NCI-H1417 (cell line): ENCODE results near the gene TLN1.
A peak's percentile ranks its signal among the peaks of the same experiment; 100 is the strongest.

ENCODE experiments used
- DNase-seq, 3 experiments: peaks; one replicate each; lab custom pipeline; 2025; lab: John Stamatoyannopoulos, UW

TLN1 gene

GRCh38 chr9:35664531-35665470 lies 67.2 kb downstream of the TLN1 start, which contains the start of gene ARHGEF39:
ARHGEF39 (minus strand) TSS chr9:35665195; CDS start chr9:35665169, 26 bp downstream.
- peak; percentile 75 to 85 (median 80) for DNase-seq

DNA sequence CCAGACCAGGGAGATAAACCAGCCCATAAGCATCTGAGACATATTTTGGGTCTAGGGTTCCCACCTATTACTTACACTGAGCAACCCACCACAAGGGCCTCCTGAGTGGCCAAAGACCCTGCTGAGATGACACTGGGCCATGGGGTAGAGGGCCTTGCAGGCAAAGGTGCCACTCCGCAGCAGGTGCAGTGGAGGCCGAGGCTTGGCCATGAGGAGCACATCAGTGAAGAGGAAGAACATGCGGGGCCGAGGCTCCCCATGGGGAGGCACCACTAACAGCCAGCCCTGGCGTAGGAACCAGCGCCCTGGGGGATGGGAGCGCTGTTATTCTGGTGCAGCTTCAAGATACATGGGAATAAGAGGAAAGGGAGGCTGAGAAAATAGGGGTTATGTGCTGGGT lies 69.6 kb downstream of the TLN1 start:
- DNase-seq = no peak

DNA sequence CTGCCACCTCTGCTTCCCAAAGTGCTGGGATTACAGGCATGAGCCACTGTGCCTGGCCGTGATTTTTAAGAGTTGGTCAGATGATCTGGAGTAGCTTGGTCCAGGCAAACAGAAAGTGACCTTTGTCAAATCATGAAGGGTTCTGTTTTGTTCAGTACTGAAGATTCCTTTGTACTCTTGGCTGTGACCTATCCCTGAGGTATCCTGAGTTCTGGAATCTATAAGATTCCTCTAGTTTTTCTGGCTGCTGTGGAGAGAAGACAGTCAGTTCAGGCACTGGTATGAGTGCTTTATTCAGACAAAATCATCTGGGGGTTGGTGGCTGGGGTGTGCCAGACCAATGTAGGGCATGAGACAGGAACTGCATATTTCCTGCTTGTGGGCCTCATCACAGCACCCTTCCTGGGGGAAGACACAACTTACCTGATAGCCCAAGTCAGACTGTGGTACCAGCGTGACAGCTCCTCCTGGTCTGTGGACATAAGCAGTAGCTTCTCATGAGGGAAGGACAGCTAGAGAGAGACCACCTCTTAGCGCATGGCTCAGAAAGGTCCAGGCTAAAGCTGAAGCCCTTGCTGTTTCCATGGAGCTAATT lies 70.1 kb downstream of the TLN1 start:
- DNase-seq = no peak

- no peak for DNase-seq
These were observed 71.0 kb downstream of the TLN1 start for GRCh38 chr9:35660966-35661415.

DNA sequence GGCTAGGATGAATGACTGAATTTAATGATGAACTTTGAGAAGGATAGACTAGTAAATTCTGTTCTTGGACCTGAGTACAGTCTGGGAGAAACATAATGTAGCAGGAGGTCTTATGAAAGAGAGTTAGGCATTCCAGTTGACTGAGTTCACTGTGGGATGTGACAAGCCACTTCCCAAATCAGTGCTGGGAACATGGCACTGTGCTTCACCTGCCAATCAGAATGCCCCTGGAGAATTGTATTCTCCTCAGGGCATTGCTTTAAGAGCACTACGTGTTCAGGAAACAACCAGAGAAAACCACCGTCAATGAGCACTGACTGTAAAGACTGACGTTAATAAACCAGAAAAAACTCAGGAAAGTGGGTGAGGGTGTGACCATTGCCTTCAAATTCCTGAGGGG lies 72.7 kb downstream of the TLN1 start:
- peak in 1 of 3 experiments; percentile 19 for DNase-seq

GRCh38 chr9:35658968-35659220 lies 73.1 kb downstream of the TLN1 start:
- peak in 1 of 3 experiments; percentile 29 for DNase-seq

DNA sequence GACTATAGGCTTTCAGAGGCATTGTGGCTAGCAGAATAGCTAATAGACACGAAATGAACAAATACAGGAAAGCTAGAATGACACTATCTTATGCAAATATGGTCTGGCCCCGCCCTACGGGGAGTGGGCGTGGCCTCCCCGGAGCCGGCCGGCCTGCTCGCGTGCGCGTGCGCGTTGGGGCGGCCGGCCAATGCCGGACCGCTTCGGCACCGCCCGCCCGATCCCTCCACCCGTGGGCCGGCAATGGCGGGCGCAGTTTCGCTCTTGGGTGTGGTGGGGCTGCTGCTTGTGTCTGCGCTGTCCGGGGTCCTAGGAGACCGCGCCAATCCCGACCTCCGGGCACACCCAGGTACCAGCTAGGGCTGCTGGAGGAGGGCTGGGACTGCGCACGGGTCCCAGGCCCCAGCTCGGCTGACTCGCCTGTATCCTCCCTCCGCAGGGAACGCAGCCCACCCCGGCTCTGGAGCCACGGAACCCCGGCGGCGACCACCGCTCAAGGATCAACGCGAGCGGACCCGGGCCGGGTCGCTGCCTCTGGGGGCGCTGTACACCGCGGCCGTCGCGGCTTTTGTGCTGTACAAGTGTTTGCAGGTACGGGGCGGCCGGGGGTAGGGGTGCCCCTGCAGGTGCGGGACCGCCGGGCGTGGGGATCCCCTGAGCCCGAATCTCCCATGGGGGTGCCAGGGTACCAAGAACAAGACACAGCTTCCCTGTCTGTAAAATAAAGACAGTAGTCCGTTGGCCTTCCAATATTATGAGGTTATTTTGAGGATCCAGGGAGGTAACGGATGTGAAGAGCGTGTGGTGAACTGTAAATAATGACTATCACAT lies 73.6 kb downstream of the TLN1 start, which contains the start of gene CCDC107:
Gene CCDC107, plus strand, starts transcription at position 156 of the 831 bp plus-strand sequence. Its CDS starts 88 bp downstream, at position 244.
- peak; percentile 76 to 95 (median 82) for DNase-seq

DNA sequence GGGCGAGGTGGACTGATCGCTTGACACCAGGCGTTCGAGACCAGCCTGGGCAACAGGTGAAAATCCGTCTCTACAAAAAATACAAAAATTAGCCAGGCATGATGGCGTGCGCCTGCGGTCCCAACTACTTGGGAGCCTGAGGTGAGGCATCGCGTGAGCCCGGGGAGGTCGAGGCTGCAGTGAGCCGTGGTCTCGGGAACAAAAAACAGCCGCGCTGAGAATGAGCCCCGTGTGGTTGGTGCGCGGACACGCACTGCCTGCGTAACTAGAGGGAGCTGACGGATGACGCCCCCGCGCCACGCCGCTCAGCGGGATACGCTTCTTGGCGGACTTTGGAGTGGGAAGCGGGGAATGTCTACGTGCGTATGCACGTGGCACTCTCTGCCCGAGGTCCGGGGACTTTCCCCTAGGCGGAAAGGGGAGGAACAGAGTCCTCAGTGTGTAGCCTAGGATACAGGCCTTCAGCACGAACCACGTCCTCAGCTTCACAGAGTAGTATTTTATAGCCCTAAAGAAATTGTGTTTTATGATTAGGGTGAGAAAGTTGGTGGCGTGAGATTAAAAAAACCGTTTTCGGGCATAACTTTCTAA lies 74.4 kb downstream of the TLN1 start, which contains the start of gene RMRP:
Gene RMRP, minus strand, starts transcription at position 474 of the 591 bp plus-strand sequence.
- peak; percentile 92 to 98 (median 97) for DNase-seq

GRCh38 chr9:35656831-35657545 lies 75.0 kb downstream of the TLN1 start:
- peak in 1 of 3 experiments; percentile 32 for DNase-seq

DNA sequence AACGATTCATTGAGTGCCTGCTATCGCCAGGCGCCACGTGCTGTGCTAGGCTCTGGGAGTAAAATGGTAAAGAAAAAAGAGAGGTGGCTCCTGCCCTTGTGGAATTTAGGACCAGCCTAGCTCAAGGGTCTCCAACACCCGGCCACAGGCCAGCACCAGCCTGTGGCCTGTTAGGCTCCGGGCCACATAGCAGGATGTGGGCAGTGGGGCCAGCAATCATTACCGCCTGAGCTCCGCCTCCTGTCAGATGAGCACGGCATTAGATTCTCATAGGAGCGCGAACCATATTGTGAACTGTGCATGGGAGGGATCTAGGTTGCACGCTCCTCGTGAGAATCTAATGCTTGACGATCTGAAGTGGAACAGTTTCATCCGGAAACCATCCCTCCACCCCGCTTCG lies 75.6 kb downstream of the TLN1 start:
- no peak for DNase-seq

DNA sequence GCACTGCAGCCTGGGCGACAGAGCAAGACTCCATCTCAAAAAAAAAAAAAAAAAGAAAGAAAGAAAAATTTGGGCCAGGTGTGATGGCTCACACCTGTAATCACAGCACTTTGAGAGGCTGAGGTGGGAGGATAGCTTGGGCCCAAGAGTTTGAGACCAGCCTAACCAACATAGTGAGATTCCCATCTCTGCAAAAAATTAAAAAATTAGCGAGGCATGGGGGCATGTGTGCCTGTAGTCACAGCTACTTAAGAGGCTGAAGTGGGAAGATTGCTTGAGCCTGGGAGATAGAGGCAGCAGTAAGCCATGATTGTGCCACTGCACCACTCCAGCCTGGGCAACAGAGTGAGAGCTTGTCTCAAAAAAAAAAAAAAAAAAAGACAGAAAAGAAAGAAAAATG lies 78.4 kb downstream of the TLN1 start:
- DNase-seq = no peak

- DNase-seq = no peak
These were observed 79.2 kb downstream of the TLN1 start for GRCh38 chr9:35652829-35653209.

DNA sequence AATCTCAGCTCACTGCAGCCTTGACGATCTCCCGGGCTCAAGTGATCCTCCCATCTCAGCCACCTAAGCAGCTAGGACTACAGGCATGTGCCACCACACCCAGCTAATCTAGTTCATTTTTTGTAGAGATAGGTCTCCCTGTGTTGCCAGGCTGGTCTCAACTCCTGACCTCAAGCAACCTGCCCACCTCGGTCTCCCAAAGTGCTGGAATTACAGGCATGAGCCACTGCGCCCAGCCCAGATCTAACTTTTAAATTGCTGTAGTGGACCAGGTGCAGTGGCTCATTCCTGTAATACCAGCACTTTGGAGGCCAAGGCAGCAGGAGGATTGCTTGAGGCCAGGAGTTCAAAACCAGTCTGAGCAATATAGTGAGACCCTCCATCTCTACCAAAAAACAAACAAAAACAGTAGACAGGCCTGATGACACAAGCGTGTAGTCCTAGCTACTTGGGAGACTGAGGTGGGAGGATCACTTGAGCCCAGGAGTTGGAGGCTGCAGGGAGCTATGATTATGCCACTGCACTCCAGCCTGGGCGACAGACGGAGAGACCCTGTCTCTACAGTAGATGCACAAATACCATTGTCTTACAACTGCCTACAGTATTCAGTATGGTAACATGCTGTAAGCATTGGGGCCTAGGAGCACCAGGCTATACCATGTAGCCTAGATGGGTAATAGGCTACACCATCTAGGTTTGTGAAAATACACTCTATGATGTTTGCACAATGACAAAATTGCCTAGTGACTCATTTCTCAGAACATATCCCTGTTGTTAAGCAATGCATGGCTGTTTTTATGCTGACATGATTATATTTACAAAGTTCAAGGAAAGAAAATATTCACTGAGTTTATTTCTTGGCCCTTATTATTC lies 79.8 kb downstream of the TLN1 start:
- peak in 1 of 3 experiments; percentile 1 for DNase-seq

DNA sequence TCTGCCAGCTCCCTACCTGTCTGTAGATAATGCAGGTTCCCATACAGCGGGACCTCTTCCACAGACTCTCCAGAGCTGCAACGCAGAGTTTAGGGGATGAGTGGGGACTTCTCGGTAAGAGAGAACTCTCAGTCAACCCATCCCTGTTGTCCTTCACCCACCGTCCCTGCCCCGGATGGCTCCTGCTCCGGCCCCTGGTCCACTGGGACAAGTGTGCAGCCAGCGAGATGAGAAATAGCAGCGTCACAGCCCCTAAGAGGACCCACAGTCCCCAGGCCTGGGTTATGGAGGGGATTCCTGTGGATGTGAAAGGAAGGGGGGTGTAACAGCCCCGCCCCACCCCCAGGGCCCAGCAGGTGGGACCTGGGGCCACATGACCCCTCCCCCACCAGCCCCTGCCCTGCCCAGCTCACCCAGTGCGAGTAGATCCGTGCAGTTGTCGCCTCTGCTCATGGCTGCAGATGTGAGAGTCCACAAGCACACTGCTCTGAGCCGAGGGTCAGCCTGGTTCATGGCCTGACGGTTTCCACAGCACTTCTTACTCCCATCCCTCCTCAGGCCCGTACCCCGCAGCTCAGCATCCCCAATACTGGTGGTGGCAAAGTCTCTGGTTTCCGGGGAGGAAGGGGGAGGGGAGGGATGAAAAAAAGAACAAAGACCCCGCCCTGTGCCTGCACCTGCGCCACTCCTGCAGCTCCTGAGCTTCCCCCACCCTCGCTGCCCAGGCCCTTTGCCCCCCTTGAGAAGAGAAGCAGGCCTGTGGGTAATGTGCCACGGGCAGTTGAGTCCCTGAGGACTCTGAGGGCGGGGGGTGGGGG lies 81.4 kb downstream of the TLN1 start, which contains the start of gene SIT1:
Gene SIT1, minus strand, starts transcription at position 591 of the 818 bp plus-strand sequence. Its CDS starts 78 bp downstream, at position 513.
- peak in 2 of 3 experiments; percentile 7 to 22 for DNase-seq

- no peak for DNase-seq
These were observed 82.3 kb downstream of the TLN1 start for GRCh38 chr9:35649431-35650340.
